SK-N-SH (cell line): Measurements from ENCODE around the gene BCAM.

Experiments
- CTCF ChIP-seq: fragments of 200-600 bp; sonication (generic); IDR thresholded peaks from 2 replicates; pipeline ENCODE4 v1.6.1; 2017; ENCODE audit warnings: antibody characterized with exemption, mild to moderate bottlenecking, moderate library complexity
- ELF1 ChIP-seq: IDR thresholded peaks from 2 replicates; pipeline ENCODE4 v1.4.0; 2012
- EP300 ChIP-seq, 2 experiments: IDR thresholded peaks; 2 replicates each; pipeline versions ENCODE4 v1.4.0 to v1.6.1; 2012; ENCODE audit warnings: borderline replicate concordance in 1 of 2, low read depth in 1 of 2, low read length in 1 of 2
- MAX ChIP-seq: IDR thresholded peaks from 2 replicates; pipeline ENCODE4 v1.4.0; 2012; ENCODE audit warnings: low read depth
- MEF2A ChIP-seq: IDR thresholded peaks from 2 replicates; pipeline ENCODE4 v1.4.0; 2012; ENCODE audit warnings: low read depth, borderline replicate concordance
- POLR2AphosphoS5 ChIP-seq: IDR thresholded peaks from 2 replicates; pipeline ENCODE4 v1.6.1; 2012; ENCODE audit warnings: low read depth, low read length
- REST ChIP-seq: IDR thresholded peaks from 2 replicates; pipeline ENCODE4 v1.6.1; 2012; ENCODE audit warnings: mild to moderate bottlenecking, low read depth, low read length, moderate library complexity
- RXRA ChIP-seq: IDR thresholded peaks from 2 replicates; pipeline ENCODE4 v1.4.0; 2012; ENCODE audit warnings: low read depth, mild to moderate bottlenecking, borderline replicate concordance
- SMC3 ChIP-seq: IDR thresholded peaks from 2 replicates; pipeline ENCODE4 v1.6.1; 2012; ENCODE audit warnings: low read depth, low read length, improper control_type of control experiment
- TAF1 ChIP-seq: IDR thresholded peaks from 2 replicates; pipeline ENCODE4 v1.6.1; 2012; ENCODE audit warnings: low read depth, mild to moderate bottlenecking, low read length, moderate library complexity, borderline replicate concordance
- USF2 ChIP-seq: fragments of 150-350 bp; IDR thresholded peaks from 2 replicates; pipeline ENCODE4 v1.6.1; 2017; ENCODE audit warnings: antibody characterized with exemption, low read length, low read depth, borderline replicate concordance

GRCh38 chr19:44850641-44851109 lies 41.8 kb downstream of the BCAM start:
- TF ChIP-seq CTCF (no peak), TAF1 (no peak), SMC3 (no peak), RXRA (no peak), USF2 (no peak), EP300 (IDR thresholded peaks at IDR 0.05; ENCODE audit: borderline replicate concordance in 1 of 2, low read depth in 1 of 2, low read length in 1 of 2) (no peak), POLR2AphosphoS5 (no peak), MAX (no peak), ELF1 (no peak), REST (no peak), MEF2A (no peak)
